ENCODE data around the gene NPL.

The NPL gene

DNA sequence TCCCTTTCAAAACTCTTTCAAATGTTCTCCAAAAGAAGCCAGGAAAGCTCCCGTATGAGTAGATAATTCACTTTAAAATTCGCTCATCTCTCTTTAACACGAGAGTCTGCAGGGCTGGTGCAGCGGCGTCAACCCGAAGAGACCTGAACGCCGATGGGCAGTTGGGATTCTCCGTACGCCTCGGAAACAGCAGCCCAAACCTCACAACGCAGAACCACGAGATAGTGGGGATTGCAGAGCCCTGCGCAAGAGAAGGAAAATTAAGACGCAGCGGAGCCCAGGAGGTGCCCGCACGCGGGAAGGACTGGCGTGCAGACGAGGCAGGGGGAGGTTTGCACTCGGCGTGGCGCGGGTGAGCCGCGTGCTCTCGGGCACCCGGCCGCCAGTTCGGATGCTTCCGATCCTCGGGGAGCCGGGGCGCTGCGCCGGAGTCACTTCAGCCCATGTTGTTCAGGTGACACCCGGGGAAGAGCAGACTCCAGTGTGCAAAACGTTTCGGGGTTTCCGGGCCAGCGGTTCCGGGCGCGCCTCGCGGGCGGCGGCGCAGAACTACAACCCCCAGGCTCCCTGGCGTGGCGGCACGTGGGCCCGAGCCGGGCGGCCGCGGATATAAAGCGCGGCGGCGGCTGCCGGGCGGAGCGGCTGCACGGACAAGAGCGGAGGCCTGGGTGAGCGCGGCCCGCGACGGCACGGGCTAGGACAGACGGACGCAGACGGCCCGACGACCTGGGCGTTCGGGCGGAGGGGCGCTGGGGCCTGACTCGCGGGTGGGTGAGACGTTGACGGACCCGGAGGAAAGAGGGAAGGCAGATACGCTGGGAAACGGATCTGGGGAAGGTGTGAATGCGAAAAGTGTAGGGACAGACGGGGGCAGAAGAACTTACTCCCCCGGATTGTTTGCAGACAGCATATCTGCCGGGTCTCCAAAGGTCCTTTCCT lies at the start of gene NPL:
Gene NPL (plus strand): TSS at position 636 of the 939 bp plus-strand sequence. CDS start 4,599 bp downstream, outside the sequence.
- peak; percentile 95 for DNase-seq

- no peak for DNase-seq
Observed at GRCh38 chr1:182740120-182740519, 49.5 kb upstream of the NPL start.

DNA sequence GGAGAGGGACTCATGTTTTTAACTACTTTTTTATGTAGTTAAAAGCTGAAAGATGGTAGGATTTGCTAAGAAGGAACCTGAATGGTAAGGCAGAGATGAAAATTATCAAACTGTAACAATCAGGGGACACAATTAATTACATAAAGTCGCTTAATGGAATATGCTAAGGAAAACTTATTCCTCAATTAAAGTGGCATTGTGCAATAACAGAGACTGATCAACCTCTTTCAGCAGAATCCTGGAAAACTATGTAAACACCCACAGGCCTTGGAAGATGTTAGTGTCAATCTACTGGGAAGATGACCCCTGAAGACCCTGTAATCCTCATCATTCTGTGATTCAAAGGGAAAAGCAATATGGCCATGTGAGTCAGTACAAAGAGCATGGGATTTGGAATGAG lies 46.8 kb upstream of the NPL start:
- no peak for DNase-seq

DNA sequence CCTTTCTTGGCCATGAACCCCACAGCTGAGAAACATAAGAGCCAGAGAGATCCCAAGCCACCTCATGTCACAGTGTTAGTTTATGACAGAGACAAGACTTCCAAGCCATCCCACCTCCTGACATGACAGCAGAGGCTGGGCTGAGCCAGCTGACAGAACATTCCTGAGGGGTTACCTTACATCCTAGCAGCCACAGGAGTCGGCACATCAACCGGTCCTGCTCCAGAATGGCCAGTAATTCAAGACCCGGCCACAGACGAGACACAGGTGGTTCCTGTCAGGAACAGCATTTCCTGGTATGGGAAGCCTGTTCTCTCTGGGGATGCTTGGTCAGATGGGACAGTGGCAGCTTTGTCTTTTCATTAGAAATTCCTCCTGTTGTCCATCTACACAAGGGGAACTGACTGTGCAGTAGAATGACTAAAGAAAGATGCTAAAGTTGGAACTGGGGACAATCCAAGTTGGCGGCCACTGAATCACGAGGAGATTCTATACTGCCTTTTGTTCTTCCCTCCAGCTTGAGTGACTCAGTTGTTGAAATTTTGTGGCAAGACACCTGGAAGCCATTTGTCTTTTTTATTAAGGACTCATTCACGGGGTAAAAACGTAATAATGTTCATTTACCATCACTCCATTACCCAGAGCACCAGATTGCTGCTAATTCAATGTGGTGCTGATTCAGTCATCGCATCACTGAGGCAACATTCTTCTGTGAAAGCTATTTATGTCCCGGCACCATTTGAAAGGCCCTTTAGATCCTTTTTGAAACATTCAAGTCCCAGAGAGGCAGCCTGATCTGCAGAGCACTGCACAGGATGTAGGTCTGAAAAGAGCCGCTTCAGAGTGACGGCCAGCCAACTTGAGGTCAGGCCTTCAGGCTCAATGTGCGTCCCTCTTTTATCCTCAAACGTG lies 37.2 kb upstream of the NPL start:
- DNase-seq: no peak

DNA sequence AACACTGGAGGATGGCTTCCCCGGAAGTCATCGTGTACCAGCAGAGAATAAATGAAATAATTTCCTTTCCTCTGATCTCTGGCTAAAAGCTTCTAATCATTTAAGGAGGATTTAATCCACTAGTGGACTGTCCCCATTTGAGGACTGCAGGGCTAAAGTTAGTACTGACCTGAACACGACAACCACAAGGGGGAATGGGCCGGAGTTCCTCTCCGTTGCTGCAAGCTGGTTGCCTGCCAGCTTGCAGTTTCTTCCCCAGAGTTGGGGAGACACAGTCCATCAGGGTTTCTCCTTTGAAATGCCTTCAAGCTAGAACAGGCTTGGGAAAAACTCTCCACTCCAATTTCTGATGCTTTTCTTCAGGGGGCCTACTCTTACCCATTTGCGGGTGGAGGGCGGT lies 35.5 kb upstream of the NPL start:
- no peak for DNase-seq

GRCh38 chr1:182754543-182755314 lies 34.8 kb upstream of the NPL start:
- DNase-seq: no peak

GRCh38 chr1:182755632-182756031 lies 33.9 kb upstream of the NPL start:
- no peak for DNase-seq

DNA sequence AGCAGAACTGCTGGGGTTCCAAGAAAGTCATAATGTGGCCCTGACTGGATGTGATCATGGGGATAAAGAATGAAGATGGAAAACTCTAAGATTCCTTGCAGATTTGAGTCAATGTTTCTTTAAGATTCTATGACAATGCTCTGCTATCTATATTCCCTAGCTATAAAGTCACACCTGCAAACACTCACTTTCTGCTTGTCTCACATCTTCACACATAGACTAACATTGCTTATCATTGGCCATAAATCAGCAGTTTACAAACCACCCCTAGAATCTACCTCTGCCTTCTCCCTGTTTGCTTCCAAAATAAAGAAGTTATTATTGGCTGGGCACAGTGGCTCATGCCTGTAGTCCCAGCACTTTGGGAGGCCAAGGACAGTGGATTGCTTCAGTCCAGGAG lies 33.1 kb upstream of the NPL start:
- DNase-seq: no peak

GRCh38 chr1:182761396-182762395 lies 27.9 kb upstream of the NPL start:
- no peak for DNase-seq

DNA sequence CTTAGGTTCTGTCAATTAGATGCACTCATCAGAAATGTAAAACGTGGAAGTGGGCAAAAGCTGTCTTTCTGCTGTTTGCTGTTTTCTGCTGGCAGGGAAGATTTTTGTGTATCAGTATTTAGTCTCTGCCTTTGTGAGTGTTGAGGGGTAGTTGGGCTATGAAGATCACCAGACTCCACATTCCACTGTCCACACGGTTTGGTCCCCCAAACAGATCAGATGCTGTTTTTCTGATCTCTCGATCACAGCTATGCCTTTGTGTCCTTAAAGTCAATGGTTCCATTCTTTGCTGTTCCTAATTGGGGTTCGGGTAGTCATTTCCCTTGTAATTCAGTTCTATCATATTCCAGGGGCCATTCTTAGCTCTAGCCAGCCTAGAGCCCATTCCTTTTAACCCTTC lies 27.0 kb upstream of the NPL start:
- no peak for DNase-seq

- no peak for DNase-seq
Observed at GRCh38 chr1:182764029-182764727, 25.4 kb upstream of the NPL start.

GRCh38 chr1:182765391-182765790 lies 24.2 kb upstream of the NPL start:
- DNase-seq: no peak

DNA sequence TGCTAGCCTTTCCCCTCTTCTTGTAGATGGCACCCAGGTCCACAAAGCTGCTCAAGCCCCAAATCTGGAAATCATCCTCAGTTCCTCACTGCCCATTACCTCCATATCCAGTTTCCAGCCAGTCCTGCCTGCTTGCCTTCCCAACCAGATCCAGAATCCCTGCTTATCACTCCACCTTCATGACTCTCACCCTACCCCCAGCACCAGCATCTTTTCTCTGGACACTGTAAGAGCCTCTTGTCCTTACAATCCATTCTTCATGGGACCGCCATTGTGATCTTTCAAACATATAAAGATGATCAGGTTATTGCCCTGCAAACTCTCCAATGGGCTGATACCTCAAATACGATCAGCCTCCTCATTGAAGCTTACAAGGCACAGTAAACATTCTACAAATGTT lies 23.5 kb upstream of the NPL start:
- no peak for DNase-seq

- DNase-seq: no peak
Observed at GRCh38 chr1:182766881-182767645, 22.5 kb upstream of the NPL start.

DNA sequence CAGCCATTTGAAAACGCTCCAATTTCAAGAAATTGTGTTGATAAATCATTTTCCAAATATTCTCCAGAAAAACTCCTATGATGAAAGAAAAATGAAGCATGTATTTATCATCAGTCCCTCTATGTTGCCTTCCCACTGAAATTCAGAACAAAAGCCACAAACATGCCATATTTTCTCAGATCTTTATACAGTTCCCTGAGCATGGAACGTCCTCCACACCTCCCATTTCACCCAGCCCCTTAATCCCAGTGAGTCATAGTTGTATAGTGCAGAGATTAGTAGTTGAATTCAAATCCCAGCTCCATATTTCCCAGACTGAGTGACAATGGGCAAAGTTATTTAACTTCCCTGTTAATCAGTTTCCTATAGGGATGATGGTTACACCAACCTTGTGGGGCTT lies 20.6 kb upstream of the NPL start:
- no peak for DNase-seq

- no peak for DNase-seq
Observed at GRCh38 chr1:182770232-182770631, 19.3 kb upstream of the NPL start.

DNA sequence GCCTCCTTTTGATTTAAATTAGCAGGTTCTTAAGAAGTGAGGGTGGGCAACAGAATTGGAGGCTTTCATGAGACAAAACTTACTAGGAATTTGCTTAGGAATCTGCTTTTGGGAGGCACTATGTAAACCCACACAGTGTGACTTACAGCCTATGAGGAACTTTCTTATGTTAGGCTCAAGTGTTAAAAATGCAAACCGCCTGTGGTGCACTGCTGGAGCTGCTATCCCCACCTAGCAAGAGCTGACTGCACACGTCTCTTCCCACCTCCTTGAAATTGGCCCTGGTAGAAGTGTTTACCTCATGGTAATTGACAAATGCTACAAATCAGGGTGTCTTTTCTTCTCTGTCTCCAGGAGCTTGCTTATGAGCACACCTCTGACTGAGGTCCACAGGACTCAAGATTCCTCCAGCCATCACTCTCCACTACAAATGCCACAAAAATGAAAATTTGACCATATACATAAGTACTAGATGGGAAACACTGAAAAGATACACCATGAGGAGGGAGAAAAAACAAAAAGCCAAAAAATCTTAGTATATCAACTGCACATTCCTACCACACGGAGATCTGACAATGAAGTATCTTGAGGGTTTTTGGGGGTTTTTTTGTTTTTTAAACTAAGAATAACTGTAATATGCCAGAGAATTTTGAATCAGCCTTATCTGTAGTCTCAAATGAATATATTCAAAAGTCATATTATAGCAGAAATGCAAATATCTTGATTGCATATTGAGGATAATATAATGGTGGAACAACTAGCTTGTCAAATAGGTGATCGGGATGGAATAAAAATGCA lies 18.2 kb upstream of the NPL start:
- no peak for DNase-seq

DNA sequence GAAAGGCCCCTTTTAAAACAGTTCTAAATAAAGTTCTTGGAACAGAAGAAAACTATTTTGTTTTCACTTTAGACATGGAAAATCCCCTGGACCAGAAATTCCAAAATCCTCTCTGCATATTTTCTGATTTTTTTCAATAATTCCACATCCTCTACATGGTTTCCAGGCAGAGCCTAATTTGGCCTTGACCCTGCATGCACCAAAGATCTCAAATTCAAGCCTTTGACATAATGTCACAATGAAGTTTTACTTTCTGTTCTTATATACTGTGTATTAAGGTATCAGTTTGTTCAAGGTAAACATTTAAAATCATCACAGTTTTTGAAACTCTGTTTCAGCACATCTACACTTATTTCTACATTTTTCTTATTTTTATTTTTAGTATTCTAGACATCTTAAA lies 12.2 kb upstream of the NPL start:
- no peak for DNase-seq

GRCh38 chr1:182778862-182779261 lies 10.7 kb upstream of the NPL start:
- DNase-seq: no peak

All from activated effector memory CD4-positive, alpha-beta T cell treated with anti-CD3 and anti-CD28 coated beads, Interleukin-2, amount 50 U/mL, for 16 hours (primary cell).